DOHH2 (cell line): ENCODE data around the gene WBP2.
A peak's percentile ranks its signal among the peaks of the same experiment; 100 is the strongest.

Experiments used
- H3F3A ChIP-seq: fragments of 200-600 bp; sonication (generic), shearing (Covaris generic); 2 replicates; pipeline ENCODE4 v1.6.0; 2016; ENCODE audit warnings: antibody characterized with exemption, mild to moderate bottlenecking; ENCODE audit not compliant: control insufficient read depth, insufficient read depth
- H3K27ac ChIP-seq: fragments of 200-600 bp; sonication (generic); 2 replicates; pipeline ENCODE4 v1.5.1; 2014; ENCODE audit warnings: low read depth, mild to moderate bottlenecking, low read length, moderate library complexity
- H3K27me3 ChIP-seq: fragments of 200-600 bp; sonication (generic); 2 replicates; pipeline ENCODE4 v1.6.1; 2014; ENCODE audit warnings: mild to moderate bottlenecking, low read length, mixed read lengths; ENCODE audit not compliant: control insufficient read depth
- H3K36me3 ChIP-seq: fragments of 200-600 bp; sonication (generic); 2 replicates; pipeline ENCODE4 v1.6.1; 2014; ENCODE audit warnings: mild to moderate bottlenecking, low read length, moderate library complexity, mixed read lengths; ENCODE audit not compliant: control insufficient read depth
- H3K4me1 ChIP-seq: fragments of 200-600 bp; sonication (generic); 2 replicates; pipeline ENCODE4 v1.6.1; 2014; ENCODE audit warnings: mild to moderate bottlenecking, low read length, mixed read lengths; ENCODE audit not compliant: control insufficient read depth
- H3K4me2 ChIP-seq: fragments of 200-600 bp; sonication (generic); 2 replicates; pipeline ENCODE4 v1.6.0; 2014; ENCODE audit warnings: mild to moderate bottlenecking, low read length, moderate library complexity
- H3K4me3 ChIP-seq: fragments of 200-600 bp; sonication (generic); 2 replicates; pipeline ENCODE4 v1.5.1; 2014; ENCODE audit warnings: mild to moderate bottlenecking, low read length, mixed read lengths
- H3K79me2 ChIP-seq: fragments of 200-600 bp; sonication (generic); 2 replicates; pipeline ENCODE4 v1.6.1; 2014; ENCODE audit warnings: mild to moderate bottlenecking, low read length, mixed read lengths; ENCODE audit not compliant: control insufficient read depth
- H3K9me2 ChIP-seq: fragments of 200-600 bp; sonication (generic); replicated peaks from 2 replicates; pipeline ENCODE4 v1.6.1; 2014; ENCODE audit warnings: mild to moderate bottlenecking, low read length, mixed read lengths; ENCODE audit not compliant: control insufficient read depth
- H3K9me3 ChIP-seq: fragments of 200-600 bp; sonication (generic); 2 replicates; pipeline ENCODE4 v1.6.1; 2014; ENCODE audit warnings: antibody characterized with exemption, low read length, mixed read lengths; ENCODE audit not compliant: control insufficient read depth, insufficient read depth
- H4K20me1 ChIP-seq: fragments of 200-600 bp; sonication (generic); 2 replicates; pipeline ENCODE4 v1.6.0; 2014; ENCODE audit warnings: low read depth, mild to moderate bottlenecking, antibody characterized with exemption, low read length, moderate library complexity; ENCODE audit not compliant: control insufficient read depth, insufficient read depth
- EZH2phosphoT487 ChIP-seq: fragments of 200-600 bp; sonication (generic); IDR thresholded peaks from 2 replicates; pipeline ENCODE4 v1.6.1; 2017; ENCODE audit warnings: borderline replicate concordance, mild to moderate bottlenecking, antibody characterized with exemption, low read length, moderate library complexity, mixed read lengths
- TF ChIP-seq, protein P1 (sequence below): fragments of 200-600 bp; sonication (generic); IDR thresholded peaks from one replicate; pipeline ENCODE4 v1.5.1; 2014; ENCODE audit warnings: antibody characterized with exemption, mild to moderate bottlenecking, low read depth, low read length; ENCODE audit not compliant: poor library complexity, severe bottlenecking

WBP2 gene

GRCh38 chr17:75834928-75835653 lies 20.0 kb downstream of the WBP2 start:
- no peak overlapping the region for H3K27ac ChIP-seq
- H3K36me3 ChIP-seq, result no peaks in the 10 kb centered on the region
- no peaks in the 10 kb centered on the region for H3K9me2 ChIP-seq
- no peak overlapping the region for H3K4me2 ChIP-seq
- no peaks in the 10 kb centered on the region for H3K9me3 ChIP-seq
- no peaks in the 10 kb centered on the region for H3F3A ChIP-seq
- H3K4me3 ChIP-seq, result no peak overlapping the region
- H3K27me3 ChIP-seq, result no peaks in the 10 kb centered on the region
- H3K79me2 ChIP-seq, result no peaks in the 10 kb centered on the region
- H3K4me1 ChIP-seq, result peaks cover 20% of the 10 kb centered on the region
- H4K20me1 ChIP-seq, result no peaks in the 10 kb centered on the region
- TF ChIP-seq, protein P1, sequence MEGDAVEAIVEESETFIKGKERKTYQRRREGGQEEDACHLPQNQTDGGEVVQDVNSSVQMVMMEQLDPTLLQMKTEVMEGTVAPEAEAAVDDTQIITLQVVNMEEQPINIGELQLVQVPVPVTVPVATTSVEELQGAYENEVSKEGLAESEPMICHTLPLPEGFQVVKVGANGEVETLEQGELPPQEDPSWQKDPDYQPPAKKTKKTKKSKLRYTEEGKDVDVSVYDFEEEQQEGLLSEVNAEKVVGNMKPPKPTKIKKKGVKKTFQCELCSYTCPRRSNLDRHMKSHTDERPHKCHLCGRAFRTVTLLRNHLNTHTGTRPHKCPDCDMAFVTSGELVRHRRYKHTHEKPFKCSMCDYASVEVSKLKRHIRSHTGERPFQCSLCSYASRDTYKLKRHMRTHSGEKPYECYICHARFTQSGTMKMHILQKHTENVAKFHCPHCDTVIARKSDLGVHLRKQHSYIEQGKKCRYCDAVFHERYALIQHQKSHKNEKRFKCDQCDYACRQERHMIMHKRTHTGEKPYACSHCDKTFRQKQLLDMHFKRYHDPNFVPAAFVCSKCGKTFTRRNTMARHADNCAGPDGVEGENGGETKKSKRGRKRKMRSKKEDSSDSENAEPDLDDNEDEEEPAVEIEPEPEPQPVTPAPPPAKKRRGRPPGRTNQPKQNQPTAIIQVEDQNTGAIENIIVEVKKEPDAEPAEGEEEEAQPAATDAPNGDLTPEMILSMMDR, result no peak
- TF ChIP-seq EZH2phosphoT487, result no peak

DNA sequence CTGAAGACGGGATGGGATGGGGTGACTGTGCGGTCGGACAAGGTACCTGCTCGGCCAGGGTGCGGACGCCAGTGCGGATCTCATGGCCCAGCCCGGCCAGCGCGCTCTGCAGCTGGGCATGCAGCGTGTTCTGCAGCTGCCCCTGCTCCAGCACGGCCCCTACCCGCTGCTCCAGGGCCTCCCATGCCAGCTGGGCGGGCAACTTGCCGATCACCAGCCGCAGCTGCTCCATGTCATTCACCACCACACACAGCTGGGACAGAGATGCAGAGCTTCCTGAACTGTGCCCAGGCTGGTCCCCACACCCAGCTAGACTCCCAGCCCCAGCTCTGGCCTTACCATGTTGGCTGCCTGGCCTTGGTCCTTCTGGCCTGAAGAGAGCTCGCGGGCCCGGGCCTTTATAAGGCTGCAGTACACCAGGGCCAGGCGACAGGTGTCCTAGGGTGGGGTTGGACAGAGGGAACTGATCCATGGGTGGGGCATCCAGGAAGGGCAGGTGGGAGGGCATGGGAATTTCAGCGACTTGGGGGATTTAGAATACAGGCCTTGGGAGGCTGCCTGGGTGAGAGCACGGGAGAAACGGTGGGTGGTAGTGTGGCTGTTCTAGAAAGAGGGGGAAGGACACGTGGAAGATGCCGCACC lies 20.7 kb downstream of the WBP2 start:
- peaks cover 3% of the 10 kb centered on the region for H3K36me3 ChIP-seq

GRCh38 chr17:75832652-75833400 lies 22.3 kb downstream of the WBP2 start:
- peaks cover 29% of the 10 kb centered on the region for H3K4me1 ChIP-seq
- H4K20me1 ChIP-seq, result no peaks in the 10 kb centered on the region
- H3K27ac ChIP-seq, result peak overlapping the region; percentile 25
- peaks cover 4% of the 10 kb centered on the region for H3F3A ChIP-seq
- TF ChIP-seq, protein P1, result no peak
- no peak for TF ChIP-seq EZH2phosphoT487
- no peaks in the 10 kb centered on the region for H3K27me3 ChIP-seq
- no peaks in the 10 kb centered on the region for H3K9me2 ChIP-seq
- peaks cover 8% of the 10 kb centered on the region for H3K36me3 ChIP-seq
- peak overlapping the region; percentile 63 for H3K4me2 ChIP-seq
- peak overlapping the region; percentile 57 for H3K4me3 ChIP-seq
- no peaks in the 10 kb centered on the region for H3K9me3 ChIP-seq
- H3K79me2 ChIP-seq, result no peaks in the 10 kb centered on the region

More for the DNA sequence above, 20.7 kb downstream of the WBP2 start:
- Histone ChIP-seq H3K27me3 (no peaks in the 10 kb centered on the region), H3K4me3 (no peak overlapping the region), H3K4me1 (peaks cover 20% of the 10 kb centered on the region), H3K9me2 (no peaks in the 10 kb centered on the region), H3F3A (no peaks in the 10 kb centered on the region), H3K27ac (no peak overlapping the region), H3K4me2 (no peak overlapping the region), H3K79me2 (no peaks in the 10 kb centered on the region), H4K20me1 (no peaks in the 10 kb centered on the region), H3K9me3 (no peaks in the 10 kb centered on the region)
- TF ChIP-seq EZH2phosphoT487, result no peak
- TF ChIP-seq, protein P1, result no peak
